DOHH2 (cell line): ENCODE measurements around the gene WWOX.

Source experiments
- H3F3A ChIP-seq: fragments of 200-600 bp; sonication (generic), shearing (Covaris generic); 2 replicates; pipeline ENCODE4 v1.6.0; 2016; ENCODE audit warnings: antibody characterized with exemption, mild to moderate bottlenecking; ENCODE audit not compliant: control insufficient read depth, insufficient read depth
- H3K27ac ChIP-seq: fragments of 200-600 bp; sonication (generic); 2 replicates; pipeline ENCODE4 v1.5.1; 2014; ENCODE audit warnings: low read depth, mild to moderate bottlenecking, low read length, moderate library complexity
- H3K27me3 ChIP-seq: fragments of 200-600 bp; sonication (generic); 2 replicates; pipeline ENCODE4 v1.6.1; 2014; ENCODE audit warnings: mild to moderate bottlenecking, low read length, mixed read lengths; ENCODE audit not compliant: control insufficient read depth
- H3K36me3 ChIP-seq: fragments of 200-600 bp; sonication (generic); 2 replicates; pipeline ENCODE4 v1.6.1; 2014; ENCODE audit warnings: mild to moderate bottlenecking, low read length, moderate library complexity, mixed read lengths; ENCODE audit not compliant: control insufficient read depth
- H3K4me1 ChIP-seq: fragments of 200-600 bp; sonication (generic); 2 replicates; pipeline ENCODE4 v1.6.1; 2014; ENCODE audit warnings: mild to moderate bottlenecking, low read length, mixed read lengths; ENCODE audit not compliant: control insufficient read depth
- H3K4me2 ChIP-seq: fragments of 200-600 bp; sonication (generic); 2 replicates; pipeline ENCODE4 v1.6.0; 2014; ENCODE audit warnings: mild to moderate bottlenecking, low read length, moderate library complexity
- H3K4me3 ChIP-seq: fragments of 200-600 bp; sonication (generic); 2 replicates; pipeline ENCODE4 v1.5.1; 2014; ENCODE audit warnings: mild to moderate bottlenecking, low read length, mixed read lengths
- H3K79me2 ChIP-seq: fragments of 200-600 bp; sonication (generic); 2 replicates; pipeline ENCODE4 v1.6.1; 2014; ENCODE audit warnings: mild to moderate bottlenecking, low read length, mixed read lengths; ENCODE audit not compliant: control insufficient read depth
- H3K9me2 ChIP-seq: fragments of 200-600 bp; sonication (generic); replicated peaks from 2 replicates; pipeline ENCODE4 v1.6.1; 2014; ENCODE audit warnings: mild to moderate bottlenecking, low read length, mixed read lengths; ENCODE audit not compliant: control insufficient read depth
- H3K9me3 ChIP-seq: fragments of 200-600 bp; sonication (generic); 2 replicates; pipeline ENCODE4 v1.6.1; 2014; ENCODE audit warnings: antibody characterized with exemption, low read length, mixed read lengths; ENCODE audit not compliant: control insufficient read depth, insufficient read depth
- H4K20me1 ChIP-seq: fragments of 200-600 bp; sonication (generic); 2 replicates; pipeline ENCODE4 v1.6.0; 2014; ENCODE audit warnings: low read depth, mild to moderate bottlenecking, antibody characterized with exemption, low read length, moderate library complexity; ENCODE audit not compliant: control insufficient read depth, insufficient read depth
- CTCF ChIP-seq: fragments of 200-600 bp; sonication (generic); IDR thresholded peaks from one replicate; pipeline ENCODE4 v1.5.1; 2014; ENCODE audit warnings: antibody characterized with exemption, mild to moderate bottlenecking, low read depth, low read length; ENCODE audit not compliant: poor library complexity, severe bottlenecking
- EZH2phosphoT487 ChIP-seq: fragments of 200-600 bp; sonication (generic); IDR thresholded peaks from 2 replicates; pipeline ENCODE4 v1.6.1; 2017; ENCODE audit warnings: borderline replicate concordance, mild to moderate bottlenecking, antibody characterized with exemption, low read length, moderate library complexity, mixed read lengths

The WWOX gene

GRCh38 chr16:78108451-78108850 is 9.0 kb downstream of the WWOX start:
- H3K4me3 ChIP-seq = no peak overlapping the region
- no peaks in the 10 kb centered on the region for H3F3A ChIP-seq
- H3K9me2 ChIP-seq = no peaks in the 10 kb centered on the region
- H3K4me1 ChIP-seq = no peaks in the 10 kb centered on the region
- peaks cover 26% of the 10 kb centered on the region for H3K36me3 ChIP-seq
- no peak overlapping the region for H3K27ac ChIP-seq
- H4K20me1 ChIP-seq = no peaks in the 10 kb centered on the region
- TF ChIP-seq EZH2phosphoT487 = no peak
- no peak for TF ChIP-seq CTCF
- peaks cover 37% of the 10 kb centered on the region for H3K79me2 ChIP-seq
- no peaks in the 10 kb centered on the region for H3K27me3 ChIP-seq
- no peaks in the 10 kb centered on the region for H3K9me3 ChIP-seq
- H3K4me2 ChIP-seq = no peak overlapping the region

- H3F3A ChIP-seq = no peaks in the 10 kb centered on the region
- TF ChIP-seq EZH2phosphoT487 (no peak), CTCF (no peak)
Observed at GRCh38 chr16:78113258-78113657, 13.8 kb downstream of the WWOX start.

GRCh38 chr16:78115659-78116058 is 16.2 kb downstream of the WWOX start:
- no peak overlapping the region for H3K4me2 ChIP-seq
- no peaks in the 10 kb centered on the region for H3K27me3 ChIP-seq
- H3F3A ChIP-seq = no peaks in the 10 kb centered on the region
- H3K9me3 ChIP-seq = no peaks in the 10 kb centered on the region
- no peaks in the 10 kb centered on the region for H3K9me2 ChIP-seq
- H3K4me1 ChIP-seq = no peaks in the 10 kb centered on the region
- no peak overlapping the region for H3K4me3 ChIP-seq
- peaks cover 71% of the 10 kb centered on the region for H3K36me3 ChIP-seq
- H3K79me2 ChIP-seq = no peaks in the 10 kb centered on the region
- H3K27ac ChIP-seq = no peak overlapping the region
- TF ChIP-seq CTCF (no peak), EZH2phosphoT487 (no peak)
- no peaks in the 10 kb centered on the region for H4K20me1 ChIP-seq

More at GRCh38 chr16:78113258-78113657, 13.8 kb downstream of the WWOX start:
- Histone ChIP-seq H3K79me2 (no peaks in the 10 kb centered on the region), H3K4me3 (no peak overlapping the region), H3K9me3 (no peaks in the 10 kb centered on the region), H3K27ac (no peak overlapping the region), H3K27me3 (no peaks in the 10 kb centered on the region), H3K36me3 (peaks cover 66% of the 10 kb centered on the region), H3K4me1 (no peaks in the 10 kb centered on the region), H4K20me1 (no peaks in the 10 kb centered on the region), H3K4me2 (no peak overlapping the region), H3K9me2 (no peaks in the 10 kb centered on the region)
